RCC 7860 (cell line): ENCODE data around the gene SFMBT1.

Experiments used
- DNase-seq: peaks from one replicate; pipeline ENCODE4 v3.0.0-alpha.2; 2015; ENCODE audit warnings: low spot score
- FAIRE-seq: peaks from 2 replicates; lab custom pipeline; 2012; peaks lifted over from hg19 to GRCh38; lab: Jason Lieb, UNC

The SFMBT1 gene

GRCh38 chr3:52859686-52860423, 186.0 kb downstream of the SFMBT1 start:
- no peak for FAIRE-seq

DNA sequence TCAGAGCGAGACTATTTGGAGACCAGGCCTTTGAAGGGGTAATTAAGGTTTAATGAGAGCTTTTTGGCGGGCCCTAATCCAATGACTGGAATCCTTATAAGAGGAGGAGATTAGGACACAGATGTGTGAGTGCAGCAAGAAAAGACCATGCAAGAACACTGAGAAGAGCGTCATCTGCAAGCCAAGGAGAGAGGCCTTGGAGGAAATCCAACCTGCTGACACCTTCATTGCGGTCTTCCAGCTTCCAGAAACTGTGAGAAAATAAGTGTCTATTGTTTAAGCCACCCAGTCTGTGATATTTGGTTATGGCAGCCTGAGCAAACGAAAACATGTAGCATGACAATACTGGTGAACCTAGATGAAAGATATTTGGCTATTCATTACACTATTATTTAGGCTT, 188.0 kb downstream of the SFMBT1 start:
- DNase-seq, result no peak

More at GRCh38 chr3:52859686-52860423, 186.0 kb downstream of the SFMBT1 start:
- DNase-seq, result no peak

GRCh38 chr3:52857133-52857532, 188.7 kb downstream of the SFMBT1 start:
- no peak for FAIRE-seq

More for the DNA sequence above, 188.0 kb downstream of the SFMBT1 start:
- no peak for FAIRE-seq

GRCh38 chr3:52856666-52857065, 189.2 kb downstream of the SFMBT1 start:
- FAIRE-seq (no peak), DNase-seq (no peak)

More at GRCh38 chr3:52857133-52857532, 188.7 kb downstream of the SFMBT1 start:
- no peak for DNase-seq

GRCh38 chr3:52854013-52854412, 191.9 kb downstream of the SFMBT1 start:
- no peak for FAIRE-seq

More at GRCh38 chr3:52854013-52854412, 191.9 kb downstream of the SFMBT1 start:
- DNase-seq, result no peak
